ENCODE measurements around the gene EXOC8. TPM values are rescaled to one million over a fixed set of nuclear protein-coding genes. Genes with fewer than 3 reads are reported as not detected.

The EXOC8 gene
- total and polyA plus RNA-seq, 2 experiments from 2014 or later = 4.9 to 12.6 TPM

- DNase-seq (ENCODE audit: low read depth in 1 of 2, low spot score in 1 of 2) = no peak
- Histone ChIP-seq H3K4me1 (ENCODE audit: low read depth) (peaks cover 22% of the 10 kb centered on the region), H3K36me3 (no peaks in the 10 kb centered on the region), H3K27ac (peak overlapping the region; percentile 16), H3K27me3 (no peaks in the 10 kb centered on the region), H3K9me3 (ENCODE audit: low read depth) (no peaks in the 10 kb centered on the region), H3K4me3 (no peak overlapping the region)
- TF ChIP-seq CTCF (IDR thresholded peaks at IDR 0.05; ENCODE audit: low read depth, low read length) = no peak
Measured at GRCh38 chr1:231382426-231382825, 44.8 kb upstream of the EXOC8 start.

DNA sequence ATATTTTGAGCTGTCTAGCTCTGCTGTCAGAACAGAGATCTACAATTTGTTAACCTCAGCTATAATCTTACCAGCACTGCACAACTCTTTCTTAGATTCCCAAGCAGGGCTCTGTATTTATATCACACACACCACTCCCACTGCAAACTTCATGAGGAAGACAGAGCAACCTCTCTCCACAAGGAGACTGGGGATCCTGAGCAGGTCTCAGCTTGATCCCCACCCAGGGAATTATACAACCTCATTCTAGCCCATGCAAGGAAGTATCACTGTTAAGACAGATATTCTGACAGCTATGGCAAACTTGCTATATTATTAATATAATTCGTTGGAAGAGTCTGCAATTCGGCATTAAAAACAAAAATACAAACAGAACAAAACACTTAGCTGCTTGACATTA, 44.1 kb upstream of the EXOC8 start:
- H3K9me3 ChIP-seq (ENCODE audit: low read depth) = no peaks in the 10 kb centered on the region
- no peaks in the 10 kb centered on the region for H3K27me3 ChIP-seq
- H3K27ac ChIP-seq = peak overlapping the region; percentile 14
- no peak for TF ChIP-seq CTCF (IDR thresholded peaks at IDR 0.05; ENCODE audit: low read depth, low read length)
- no peak for DNase-seq (ENCODE audit: low read depth in 1 of 2, low spot score in 1 of 2)
- no peaks in the 10 kb centered on the region for H3K36me3 ChIP-seq
- H3K4me1 ChIP-seq (ENCODE audit: low read depth) = peaks cover 22% of the 10 kb centered on the region
- no peak overlapping the region for H3K4me3 ChIP-seq

DNA sequence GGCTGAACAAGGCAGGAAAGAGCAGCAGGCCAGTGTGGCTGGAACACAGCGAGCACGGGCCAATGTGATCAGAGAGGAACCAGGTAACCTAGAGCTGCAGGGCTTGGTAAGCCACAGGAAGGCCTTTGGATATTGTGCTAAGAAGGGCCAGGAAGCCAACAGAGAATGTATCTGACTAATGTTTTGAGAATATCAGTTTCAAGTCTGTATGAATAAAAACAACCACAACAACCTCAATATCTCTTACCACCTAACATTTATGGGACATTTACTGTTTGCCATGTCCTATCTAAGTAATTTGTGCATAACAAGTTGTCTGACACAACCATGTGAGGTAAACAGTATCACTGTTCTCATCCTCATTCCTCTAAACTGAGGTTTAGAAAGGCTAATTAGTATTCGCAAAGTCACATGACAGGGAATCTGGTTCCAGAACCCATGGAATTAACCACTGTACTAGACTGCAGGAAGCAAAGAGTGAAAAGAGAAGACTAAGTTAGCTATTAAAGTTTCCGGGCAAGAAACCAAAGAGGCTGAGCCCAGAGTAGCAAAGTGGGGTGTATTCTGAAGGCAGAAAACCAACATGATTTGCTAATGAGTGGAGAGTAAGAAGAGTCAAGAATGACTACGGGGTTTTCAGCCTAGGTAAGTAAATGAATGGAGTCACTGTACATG, 39.4 kb upstream of the EXOC8 start:
- H3K27me3 ChIP-seq = no peaks in the 10 kb centered on the region

GRCh38 chr1:231376101-231376500, 38.4 kb upstream of the EXOC8 start:
- Histone ChIP-seq H3K27me3 (no peaks in the 10 kb centered on the region), H3K4me3 (no peak overlapping the region), H3K27ac (no peak overlapping the region), H3K36me3 (no peaks in the 10 kb centered on the region), H3K4me1 (ENCODE audit: low read depth) (peaks cover 10% of the 10 kb centered on the region), H3K9me3 (ENCODE audit: low read depth) (no peaks in the 10 kb centered on the region)
- TF ChIP-seq CTCF (IDR thresholded peaks at IDR 0.05; ENCODE audit: low read depth, low read length) = no peak
- no peak for DNase-seq (ENCODE audit: low read depth in 1 of 2, low spot score in 1 of 2)

More for the DNA sequence above, 39.4 kb upstream of the EXOC8 start:
- Histone ChIP-seq H3K4me1 (ENCODE audit: low read depth) (peaks cover 13% of the 10 kb centered on the region), H3K36me3 (no peaks in the 10 kb centered on the region), H3K9me3 (ENCODE audit: low read depth) (no peaks in the 10 kb centered on the region), H3K4me3 (no peak overlapping the region), H3K27ac (peak overlapping the region; percentile 40)
- no peak for TF ChIP-seq CTCF (IDR thresholded peaks at IDR 0.05; ENCODE audit: low read depth, low read length)
- DNase-seq (ENCODE audit: low read depth in 1 of 2, low spot score in 1 of 2) = no peak

DNA sequence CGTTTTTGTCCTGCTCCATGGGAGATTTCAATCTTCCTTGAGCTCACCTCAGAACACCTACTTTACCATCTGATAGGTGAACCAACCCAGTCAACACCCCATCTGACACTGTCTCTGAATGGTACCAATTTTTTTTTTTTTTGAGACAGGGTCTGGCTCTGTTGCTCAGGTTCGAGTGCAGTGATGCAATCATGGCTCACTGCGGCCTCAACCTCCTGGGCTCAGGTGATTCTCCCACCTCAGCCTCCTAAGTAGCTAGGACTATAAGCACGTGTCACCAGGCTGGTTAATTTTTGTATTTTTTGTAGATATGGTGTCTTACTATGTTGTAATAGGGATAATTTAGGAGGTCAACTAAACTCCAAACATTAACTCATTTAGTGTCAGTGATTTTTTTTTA, 36.7 kb upstream of the EXOC8 start:
- H3K4me1 ChIP-seq (ENCODE audit: low read depth) = peaks cover 10% of the 10 kb centered on the region
- no peak overlapping the region for H3K27ac ChIP-seq
- DNase-seq (ENCODE audit: low read depth in 1 of 2, low spot score in 1 of 2) = no peak

More for the DNA sequence above, 36.7 kb upstream of the EXOC8 start:
- no peaks in the 10 kb centered on the region for H3K9me3 ChIP-seq (ENCODE audit: low read depth)
- peaks cover 10% of the 10 kb centered on the region for H3K36me3 ChIP-seq
- TF ChIP-seq CTCF (IDR thresholded peaks at IDR 0.05; ENCODE audit: low read depth, low read length) = no peak
- H3K4me3 ChIP-seq = no peak overlapping the region
- no peaks in the 10 kb centered on the region for H3K27me3 ChIP-seq

All from cardiac muscle cell (in vitro differentiated cells and primary cell).